GM19467 (cell line): ENCODE data around the gene F2RL3.

Experiments
- ATAC-seq: cut with Tn5 transposase; IDR thresholded peaks from one replicate; pipeline ENCODE4 v1.9.1; 2021; ENCODE audit warnings: mild to moderate bottlenecking, moderate library complexity; ENCODE audit not compliant: unreplicated experiment

F2RL3 gene

DNA sequence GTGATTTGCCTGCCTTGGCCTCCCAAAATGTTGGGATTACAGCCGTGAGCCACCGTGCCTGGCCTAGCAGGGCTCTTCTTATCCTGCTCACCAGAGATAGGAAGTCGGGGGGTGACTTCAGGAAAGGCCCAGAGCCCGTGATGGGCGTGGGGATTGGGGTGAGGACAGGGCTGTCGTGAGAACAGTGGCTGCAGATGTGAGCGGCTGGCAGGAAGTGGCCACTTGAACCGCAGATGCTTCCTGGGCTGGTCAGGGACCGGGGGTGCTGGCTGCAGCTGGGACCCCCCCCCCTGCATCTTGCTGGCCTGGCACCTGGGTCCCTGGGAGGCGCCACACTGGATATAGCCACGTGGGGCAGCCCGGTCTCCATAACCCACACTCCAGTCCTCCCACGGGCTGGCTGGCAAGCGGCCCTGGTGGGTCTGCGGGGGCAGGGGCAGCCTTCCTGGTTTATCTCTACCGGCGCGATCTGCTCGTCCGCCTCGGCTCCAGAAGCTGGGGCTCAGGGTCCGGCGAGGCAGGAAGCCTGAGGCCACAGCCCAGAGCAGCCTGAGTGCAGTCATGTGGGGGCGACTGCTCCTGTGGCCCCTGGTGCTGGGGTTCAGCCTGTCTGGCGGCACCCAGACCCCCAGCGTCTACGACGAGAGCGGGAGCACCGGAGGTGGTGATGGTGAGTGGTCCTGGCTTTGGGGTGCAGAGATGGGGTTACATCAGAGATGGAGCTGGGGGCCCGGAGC lies at the start of gene F2RL3:
Gene F2RL3 (plus strand): TSS at position 371 of the 737 bp plus-strand sequence. CDS start 191 bp downstream, at position 562.
- peak; percentile 49 for ATAC-seq

- ATAC-seq: no peak
Measured at GRCh38 chr19:16841391-16841926, 47.3 kb upstream of the F2RL3 start.

GRCh38 chr19:16846901-16847300 lies 41.9 kb upstream of the F2RL3 start:
- no peak for ATAC-seq

- ATAC-seq: no peak
Measured at GRCh38 chr19:16847430-16847829, 41.4 kb upstream of the F2RL3 start.

DNA sequence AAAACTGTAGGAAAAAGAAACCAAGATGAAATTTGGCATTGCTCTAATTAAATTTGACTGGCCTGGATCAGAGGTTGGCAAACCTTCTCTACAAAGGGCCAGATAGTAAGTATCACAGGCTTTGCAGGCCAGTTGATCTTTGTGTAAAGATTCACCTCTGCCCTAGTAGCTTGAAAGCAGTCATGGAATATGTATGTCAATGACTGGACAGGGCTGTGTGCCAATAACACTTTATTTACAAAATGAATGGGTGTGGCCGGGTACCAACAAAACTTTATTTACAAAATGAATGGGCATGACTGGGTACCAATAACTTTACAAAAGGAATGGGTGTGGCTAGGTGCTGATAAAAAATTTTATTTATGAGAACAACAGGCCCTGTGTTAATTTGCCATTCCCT lies 39.6 kb upstream of the F2RL3 start:
- ATAC-seq: no peak

DNA sequence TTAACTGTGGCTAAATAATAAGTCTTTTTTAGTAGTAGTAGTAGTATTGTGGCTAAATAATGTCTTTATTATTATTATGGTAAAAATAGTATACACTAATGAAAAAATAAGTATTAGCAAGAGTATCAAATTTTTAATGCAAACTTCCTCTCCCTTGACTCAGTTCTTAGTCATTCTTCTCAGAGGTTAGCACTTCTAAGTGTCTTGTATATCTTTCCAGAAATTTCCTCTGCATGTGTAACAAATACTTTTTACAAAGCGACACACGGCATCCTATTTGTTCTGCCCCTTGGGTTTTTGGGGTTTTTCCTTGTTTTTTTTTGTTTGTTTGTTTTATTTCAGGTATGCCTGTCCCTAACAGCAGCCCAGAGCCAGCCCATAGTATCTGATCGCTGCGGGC lies 38.7 kb upstream of the F2RL3 start:
- ATAC-seq: no peak

DNA sequence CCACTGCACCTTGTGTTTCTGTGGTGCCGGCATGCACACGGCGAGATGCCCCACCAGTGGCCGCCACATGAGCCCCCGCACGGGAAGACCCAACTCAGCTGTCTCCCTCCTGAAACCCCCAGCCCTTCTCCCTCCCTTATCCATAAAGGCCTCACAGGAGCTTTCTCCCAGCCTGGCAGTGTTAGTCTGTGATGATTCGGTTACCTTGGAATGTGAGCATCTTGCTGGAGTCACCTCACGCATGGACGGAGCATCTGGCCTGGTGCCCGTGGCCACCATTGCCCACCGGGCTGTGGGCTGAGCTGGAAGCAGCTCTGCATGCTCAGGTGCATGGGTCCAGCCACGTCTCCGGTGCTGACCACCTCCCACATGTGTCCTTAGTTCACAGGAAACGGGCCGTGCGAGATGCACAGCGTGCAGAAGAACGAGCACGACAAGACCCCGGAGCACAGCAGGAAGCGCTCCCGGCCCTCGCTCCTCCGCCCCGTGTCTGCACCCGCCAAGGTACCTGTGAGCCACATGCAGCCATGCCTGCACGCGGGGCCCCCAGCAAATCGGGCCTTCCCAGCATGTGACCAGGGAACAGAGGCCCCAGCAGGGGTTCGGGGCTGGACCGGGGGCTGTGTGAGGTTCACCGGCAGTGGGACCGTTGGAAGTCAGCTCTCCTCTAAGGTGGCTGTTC lies 37.6 kb upstream of the F2RL3 start:
- ATAC-seq: no peak

DNA sequence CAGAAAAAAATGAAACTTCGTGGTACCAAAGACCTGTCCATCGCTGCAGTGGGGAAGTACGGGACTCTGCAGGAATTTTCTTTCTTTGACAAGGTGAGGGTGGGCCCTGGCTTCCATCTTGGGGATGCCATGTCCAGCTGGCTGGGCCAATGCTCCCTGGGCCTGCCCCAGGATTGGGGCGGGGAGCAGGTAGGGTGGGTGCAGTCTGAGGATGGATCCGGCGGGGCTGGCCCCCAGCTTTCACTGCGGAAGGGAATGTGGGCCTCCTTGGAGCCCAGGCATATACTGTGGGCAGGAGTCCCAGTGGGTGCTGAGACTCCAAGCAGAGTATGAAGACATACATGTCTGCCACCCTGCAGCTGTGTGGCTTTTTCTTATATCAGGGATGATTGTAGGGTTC lies 35.7 kb upstream of the F2RL3 start:
- ATAC-seq: no peak

- ATAC-seq: no peak
Measured at GRCh38 chr19:16856091-16856490, 32.7 kb upstream of the F2RL3 start.

GRCh38 chr19:16859626-16860025 lies 29.2 kb upstream of the F2RL3 start:
- ATAC-seq: no peak

DNA sequence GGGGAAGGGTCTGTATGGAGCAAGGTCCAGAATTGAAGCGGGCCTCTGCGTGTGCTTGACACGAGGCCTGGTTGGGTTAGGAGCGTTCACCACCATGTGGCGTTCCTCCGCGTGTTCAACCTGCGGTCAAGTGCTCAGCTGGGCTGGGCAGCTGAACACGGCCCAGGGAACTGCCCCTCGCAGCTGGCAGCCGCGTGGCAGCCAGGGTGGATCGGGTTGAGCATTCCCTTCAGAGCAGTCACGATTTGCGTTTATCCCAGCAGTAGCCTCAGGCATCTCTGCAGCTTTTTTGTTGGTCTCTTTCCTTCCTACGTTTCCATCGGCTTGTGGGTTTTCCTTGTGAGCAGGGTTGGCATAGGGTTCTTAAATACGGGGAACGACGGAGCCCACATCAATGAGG lies 28.7 kb upstream of the F2RL3 start:
- no peak for ATAC-seq

GRCh38 chr19:16861011-16861410 lies 27.8 kb upstream of the F2RL3 start:
- no peak for ATAC-seq

DNA sequence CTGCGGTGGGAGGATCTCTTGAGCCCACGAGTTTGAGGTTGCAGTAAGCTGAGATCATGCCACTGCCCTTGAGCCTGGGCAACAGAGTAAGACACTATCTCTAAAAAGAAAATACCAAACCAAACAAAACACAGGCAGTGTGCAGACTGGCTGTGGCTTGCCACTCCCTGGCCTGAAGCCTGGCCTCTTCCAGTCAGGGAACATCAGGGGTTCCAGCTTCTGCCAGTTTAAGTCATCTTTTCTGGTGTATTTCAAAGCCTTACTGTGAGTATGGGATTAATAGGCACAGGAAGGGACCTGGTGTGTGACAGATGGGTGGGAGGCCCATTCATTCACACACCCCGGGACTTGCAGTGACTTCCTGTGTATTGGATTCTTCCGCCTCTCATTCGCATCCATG lies 27.0 kb upstream of the F2RL3 start:
- ATAC-seq: no peak

DNA sequence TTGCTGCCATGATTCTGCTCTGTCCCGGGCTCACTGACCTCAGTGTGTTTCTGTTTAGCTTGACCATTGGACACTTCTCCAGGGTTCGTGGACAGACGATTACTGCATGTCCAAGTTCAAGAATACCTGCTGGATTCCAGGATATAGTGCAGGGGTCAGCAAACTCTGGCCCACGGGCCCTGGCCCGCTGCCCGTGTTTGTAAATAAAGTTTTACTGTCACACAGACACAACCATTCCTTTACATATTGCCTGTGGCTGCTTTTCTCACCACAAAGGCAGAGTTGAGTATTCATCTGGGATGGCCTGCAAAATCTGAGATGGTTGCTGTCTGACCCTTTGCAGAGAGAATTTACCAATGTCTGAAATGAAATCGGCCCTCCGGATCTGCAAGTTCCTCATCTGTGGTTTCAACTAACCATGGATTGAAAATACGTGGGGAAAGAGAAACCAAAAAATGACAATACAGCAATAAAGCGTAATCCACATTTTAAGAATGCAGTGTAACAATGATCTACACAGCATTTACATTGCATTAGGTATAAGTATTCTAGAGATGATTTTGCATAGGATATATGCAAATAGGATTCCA lies 25.9 kb upstream of the F2RL3 start:
- no peak for ATAC-seq

- ATAC-seq: no peak
Measured at GRCh38 chr19:16867211-16867610, 21.6 kb upstream of the F2RL3 start.

- ATAC-seq: no peak
Measured at GRCh38 chr19:16868423-16869130, 20.2 kb upstream of the F2RL3 start.

DNA sequence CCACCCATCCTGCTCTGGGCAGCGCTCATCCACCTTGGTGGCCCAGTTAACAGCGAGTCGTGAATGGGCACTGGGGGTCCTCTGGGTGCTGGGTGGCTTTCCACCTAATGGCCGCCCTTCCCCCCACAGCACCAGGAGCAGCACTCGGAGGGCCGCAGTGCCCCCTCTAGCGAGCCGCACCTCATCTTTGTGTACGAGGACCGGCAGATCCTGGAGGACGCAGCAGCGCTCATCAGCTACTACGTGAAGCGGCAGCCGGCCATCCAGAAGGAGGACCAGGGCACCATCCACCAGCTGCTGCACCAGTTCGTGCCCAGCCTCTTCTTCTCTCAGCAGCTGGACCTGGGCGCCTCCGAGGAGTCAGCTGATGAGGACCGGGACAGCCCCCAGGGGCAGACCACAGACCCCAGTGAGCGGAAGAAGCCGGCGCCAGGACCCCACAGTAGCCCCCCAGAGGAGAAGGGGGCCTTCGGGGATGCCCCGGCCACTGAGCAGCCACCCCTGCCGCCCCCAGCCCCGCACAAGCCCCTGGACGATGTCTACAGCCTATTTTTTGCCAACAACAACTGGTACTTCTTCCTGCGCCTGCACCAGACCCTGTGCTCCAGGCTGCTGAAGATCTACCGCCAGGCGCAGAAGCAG lies 19.3 kb upstream of the F2RL3 start:
- ATAC-seq: no peak

GRCh38 chr19:16871871-16872270 lies 16.9 kb upstream of the F2RL3 start:
- ATAC-seq: no peak

DNA sequence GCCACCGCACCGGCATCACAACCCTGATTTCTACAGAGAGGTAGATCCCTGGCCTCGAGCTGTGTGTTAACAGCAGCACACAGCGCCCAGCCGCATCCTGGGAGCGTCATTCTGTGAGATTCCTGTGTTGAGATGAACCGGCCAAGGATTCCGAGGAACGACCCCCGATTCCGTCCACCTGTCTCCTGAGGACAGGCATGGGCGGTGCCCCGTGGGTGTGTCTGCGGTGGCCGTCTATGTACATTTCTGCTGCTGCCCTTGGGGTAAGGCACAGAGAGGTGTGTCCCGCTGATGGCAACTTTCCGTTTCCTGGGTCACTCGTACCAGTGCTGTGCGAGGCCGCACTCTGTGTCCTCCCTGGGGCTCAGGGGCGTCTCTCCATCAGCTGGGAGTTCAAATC lies 16.1 kb upstream of the F2RL3 start:
- no peak for ATAC-seq

- no peak for ATAC-seq
Measured at GRCh38 chr19:16873594-16873993, 15.2 kb upstream of the F2RL3 start.
